Brain microvascular endothelial cell (primary cell): ENCODE data around the gene PRKACG.

ENCODE experiments used
- DNase-seq: peaks from one replicate; pipeline ENCODE4 v3.0.0-alpha.2; 2020
- H3K27ac ChIP-seq: fragments of 250-450 bp; sonication (Bioruptor Pico); 2 replicates; pipeline ENCODE4 v1.5.1; 2020; ENCODE audit warnings: mild to moderate bottlenecking, moderate library complexity
- H3K27me3 ChIP-seq: fragments of 250-450 bp; sonication (Bioruptor Pico); replicated peaks from 2 replicates; pipeline ENCODE4 v1.5.1; 2020; ENCODE audit warnings: mild to moderate bottlenecking
- H3K36me3 ChIP-seq: fragments of 250-450 bp; sonication (Bioruptor Pico); replicated peaks from 2 replicates; pipeline ENCODE4 v1.5.1; 2020; ENCODE audit warnings: mild to moderate bottlenecking
- H3K4me3 ChIP-seq: 2 replicates; pipeline ENCODE4 v1.5.1; 2011; ENCODE audit warnings: low read depth, mild to moderate bottlenecking, control low read depth, low read length, moderate library complexity
- in situ Hi-C: cut with HindIII; loops from 2 replicates; pipeline ENCODE4 v1.10.0; 2017; ENCODE audit warnings: low sequenced_read_pairs, low pct_ligation_motif_present
- TF ChIP-seq, protein P1 (sequence below): IDR thresholded peaks from 2 replicates; pipeline ENCODE4 v1.5.1; 2011; ENCODE audit warnings: low read depth, mild to moderate bottlenecking, moderate library complexity, low read length, control low read depth, inconsistent platforms; ENCODE audit errors: missing control alignments

PRKACG gene

DNA sequence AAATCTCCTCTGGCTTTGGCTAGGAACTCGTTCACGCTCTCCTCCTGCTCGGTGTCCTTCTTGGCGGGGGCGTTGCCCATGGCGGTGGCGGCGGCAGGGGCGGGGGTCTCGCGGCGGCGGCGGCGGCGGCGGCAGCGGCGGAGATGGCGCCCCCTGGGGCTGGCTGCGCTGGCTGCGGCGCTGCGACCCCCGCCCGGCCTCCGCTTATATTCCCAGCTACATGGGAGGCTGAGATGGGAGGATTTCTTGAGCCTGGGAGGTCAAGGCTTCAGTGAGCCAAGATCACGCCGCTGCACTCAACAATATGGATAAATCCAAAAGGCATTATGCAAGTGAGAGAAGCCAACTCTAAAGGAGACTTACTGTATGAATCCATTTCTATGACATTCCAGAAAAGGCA lies at the start of gene PRKACG:
Gene PRKACG (minus strand): TSS at position 101 of the 400 bp plus-strand sequence. CDS start 21 bp downstream, at position 80.
- H3K27me3 ChIP-seq = peaks cover 2% of the 10 kb centered on the region
- H3K4me3 ChIP-seq = no peak within 1 kb of the TSS
- H3K27ac ChIP-seq = no peak within 1 kb of the TSS
- TF ChIP-seq, protein P1, sequence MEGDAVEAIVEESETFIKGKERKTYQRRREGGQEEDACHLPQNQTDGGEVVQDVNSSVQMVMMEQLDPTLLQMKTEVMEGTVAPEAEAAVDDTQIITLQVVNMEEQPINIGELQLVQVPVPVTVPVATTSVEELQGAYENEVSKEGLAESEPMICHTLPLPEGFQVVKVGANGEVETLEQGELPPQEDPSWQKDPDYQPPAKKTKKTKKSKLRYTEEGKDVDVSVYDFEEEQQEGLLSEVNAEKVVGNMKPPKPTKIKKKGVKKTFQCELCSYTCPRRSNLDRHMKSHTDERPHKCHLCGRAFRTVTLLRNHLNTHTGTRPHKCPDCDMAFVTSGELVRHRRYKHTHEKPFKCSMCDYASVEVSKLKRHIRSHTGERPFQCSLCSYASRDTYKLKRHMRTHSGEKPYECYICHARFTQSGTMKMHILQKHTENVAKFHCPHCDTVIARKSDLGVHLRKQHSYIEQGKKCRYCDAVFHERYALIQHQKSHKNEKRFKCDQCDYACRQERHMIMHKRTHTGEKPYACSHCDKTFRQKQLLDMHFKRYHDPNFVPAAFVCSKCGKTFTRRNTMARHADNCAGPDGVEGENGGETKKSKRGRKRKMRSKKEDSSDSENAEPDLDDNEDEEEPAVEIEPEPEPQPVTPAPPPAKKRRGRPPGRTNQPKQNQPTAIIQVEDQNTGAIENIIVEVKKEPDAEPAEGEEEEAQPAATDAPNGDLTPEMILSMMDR = no peak
- in situ Hi-C loops = no loop called here
- DNase-seq = no peak
- H3K36me3 ChIP-seq = no peaks in the 10 kb centered on the region

DNA sequence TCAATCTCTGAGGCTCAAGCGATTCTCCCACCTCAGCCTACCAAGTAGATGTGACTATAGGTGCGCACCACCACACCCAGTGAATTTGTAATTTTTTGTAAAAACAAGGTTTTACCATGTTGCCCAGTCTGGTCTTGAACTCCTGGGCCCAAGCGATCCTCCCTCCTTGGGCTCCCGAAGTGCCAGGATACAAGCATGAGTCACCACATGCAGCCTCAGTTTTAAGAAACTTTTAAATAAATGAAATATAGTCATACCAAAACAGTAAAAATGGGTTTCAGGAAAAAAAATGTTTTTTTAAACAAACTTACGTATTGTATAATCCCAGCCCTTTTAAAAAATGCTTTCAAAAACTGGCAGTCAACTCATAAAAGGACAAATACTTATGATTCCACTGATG lies 48.3 kb upstream of the PRKACG start:
- TF ChIP-seq, protein P1 = no peak
- H3K27ac ChIP-seq = no peak overlapping the region
- in situ Hi-C loops = loop anchor here (25.0 kb wide), 1 partner anchor 125 kb away; no protein-coding TSS in a partner anchor
- H3K27me3 ChIP-seq = no peaks in the 10 kb centered on the region
- H3K36me3 ChIP-seq = peaks cover 3% of the 10 kb centered on the region
- no peak for DNase-seq
- no peak overlapping the region for H3K4me3 ChIP-seq

DNA sequence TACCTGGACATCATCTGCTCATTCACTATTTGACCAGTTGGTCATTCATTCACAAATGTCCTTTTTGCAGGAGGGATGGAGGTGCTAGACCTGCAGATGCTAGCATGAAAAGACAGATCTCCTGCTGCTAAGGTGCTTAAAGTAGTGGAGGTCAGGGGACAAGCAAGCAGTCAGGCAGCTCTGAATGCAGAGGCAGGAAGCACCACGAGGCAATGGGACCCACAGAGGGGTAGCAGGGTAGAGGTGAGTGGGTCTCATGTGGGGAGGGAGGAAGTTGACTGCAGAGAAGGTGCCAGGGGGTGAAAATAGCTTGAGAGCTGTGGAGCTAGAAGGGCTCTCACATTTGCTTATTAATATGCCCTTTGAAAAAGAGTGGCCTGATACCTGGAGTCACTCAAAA lies 46.9 kb upstream of the PRKACG start:
- TF ChIP-seq, protein P1 = no peak
- in situ Hi-C loops = loop anchor here (25.0 kb wide), 1 partner anchor 127 kb away; no protein-coding TSS in a partner anchor
- peaks cover 6% of the 10 kb centered on the region for H3K36me3 ChIP-seq
- no peak overlapping the region for H3K4me3 ChIP-seq
- H3K27me3 ChIP-seq = no peaks in the 10 kb centered on the region
- DNase-seq = no peak
- H3K27ac ChIP-seq = no peak overlapping the region

DNA sequence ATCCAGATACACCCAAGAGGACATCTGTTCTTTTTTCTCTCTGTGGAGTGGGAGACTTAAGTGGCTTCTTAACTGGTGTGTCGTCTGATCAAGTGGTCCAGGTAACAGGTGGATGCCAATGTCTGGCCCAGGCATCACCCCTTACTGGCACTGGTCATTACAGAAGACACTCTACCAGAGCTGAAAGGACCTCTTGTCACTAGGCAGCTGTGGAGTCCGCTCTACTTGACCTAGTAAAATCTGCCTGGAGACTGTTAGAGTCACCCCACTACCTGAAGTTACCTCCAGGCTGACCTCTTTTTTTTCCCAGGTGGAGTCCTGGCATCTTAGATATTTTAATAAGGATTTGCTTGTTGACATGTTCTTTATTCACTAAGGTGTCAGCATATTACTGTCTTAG lies 44.2 kb upstream of the PRKACG start:
- DNase-seq = no peak
- Histone ChIP-seq H3K4me3 (no peak overlapping the region), H3K27me3 (no peaks in the 10 kb centered on the region), H3K36me3 (peaks cover 3% of the 10 kb centered on the region), H3K27ac (no peak overlapping the region)
- TF ChIP-seq, protein P1 = no peak
- in situ Hi-C loops = loop anchor here (25.0 kb wide), 1 partner anchor 129 kb away; no protein-coding TSS in a partner anchor

DNA sequence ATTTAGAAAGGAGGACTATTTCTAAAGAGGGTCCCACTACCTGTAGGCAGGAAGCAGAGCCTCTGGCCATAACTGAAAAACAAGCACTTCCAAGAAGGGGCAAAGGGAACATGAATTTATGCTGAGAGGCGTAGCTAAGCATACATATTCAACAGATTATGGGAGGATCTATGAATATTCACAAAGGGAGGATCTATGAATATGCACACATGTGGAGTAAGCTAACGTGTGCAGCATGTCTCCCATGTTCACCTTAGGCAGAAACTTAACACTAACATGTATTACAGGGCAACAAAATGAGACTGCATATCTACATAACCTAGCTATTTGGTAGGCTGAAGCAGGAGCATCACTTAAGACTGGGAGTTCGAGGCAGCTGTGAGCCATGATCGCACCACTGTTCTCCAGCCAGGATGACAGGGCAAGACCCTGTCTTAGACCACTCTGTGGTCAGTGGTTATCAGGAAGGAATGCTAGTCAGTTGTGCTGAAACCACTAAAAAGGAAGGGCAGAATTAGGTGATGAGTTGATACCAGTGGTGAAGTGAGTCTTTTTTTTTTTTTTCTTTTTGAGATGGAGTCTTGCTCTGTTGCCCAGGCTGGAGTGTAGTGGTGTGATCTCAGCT lies 42.4 kb upstream of the PRKACG start:
- Histone ChIP-seq H3K36me3 (peaks cover 3% of the 10 kb centered on the region), H3K4me3 (no peak overlapping the region), H3K27me3 (no peaks in the 10 kb centered on the region), H3K27ac (no peak overlapping the region)
- TF ChIP-seq, protein P1 = no peak
- in situ Hi-C loops = loop anchor here (25.0 kb wide), 1 partner anchor 131 kb away; no protein-coding TSS in a partner anchor
- DNase-seq = no peak
